GM12878 (cell line): ENCODE measurements around the gene CNPY1. TPM values are rescaled to one million over a fixed set of nuclear protein-coding genes. Genes with fewer than 3 reads are reported as not detected.

Source experiments
- ATAC-seq: fragments of 200-7000 bp; cut with Tn5 transposase; 3 replicates; pipeline ENCODE4 v1.9.1; 2020; ENCODE audit warnings: mild to moderate bottlenecking, moderate library complexity
- BruUV-seq: library from RNA; stranded (reverse); fragments of 400-500 nt; replicated peaks from 2 replicates; lab custom pipeline; 2021; lab: Mats Ljungman, UMichigan
- CTCF ChIA-PET: fragments of 300-600 bp; sonication (Branson Sonifier 250); formaldehyde crosslinking; extraction: SDS; loops from one replicate; lab custom pipeline; 2021; ENCODE audit warnings: inconsistent platforms; lab: Yijun Ruan, JAX
- POLR2A ChIA-PET: fragments of 350-600 bp; formaldehyde crosslinking; extraction: SDS; loops from one replicate; lab custom pipeline; 2021; ENCODE audit warnings: inconsistent platforms; lab: Charles Lee
- RAD21 ChIA-PET: fragments of 300-600 bp; sonication (Branson Sonifier 250); formaldehyde crosslinking; loops from one replicate; lab custom pipeline; 2023; ENCODE audit warnings: antibody characterized with exemption; ENCODE audit not compliant: unreplicated experiment; lab: Charles Lee
- SMC1A ChIA-PET: fragments of 300-600 bp; sonication (Branson Sonifier 250); formaldehyde crosslinking; loops from one replicate; lab custom pipeline; 2023; ENCODE audit not compliant: unreplicated experiment, uncharacterized antibody; lab: Charles Lee
- DNase-seq: peaks from one replicate; pipeline ENCODE4 v3.0.0-alpha.2; 2011; ENCODE audit warnings: low read depth, low spot score
- FAIRE-seq: peaks from 3 replicates; lab custom pipeline; 2011; peaks lifted over from hg19 to GRCh38; lab: Jason Lieb, UNC
- H2AFZ ChIP-seq: 2 replicates; pipeline ENCODE4 v1.6.0; 2011; ENCODE audit warnings: low read depth, low read length, control low read depth; ENCODE audit not compliant: control insufficient read depth
- H3K27ac ChIP-seq: 2 replicates; pipeline ENCODE4 v1.5.1; 2011; ENCODE audit warnings: control low read depth; ENCODE audit not compliant: control insufficient read depth, insufficient read depth
- H3K27me3 ChIP-seq, 2 experiments: replicated peaks in 1 of 2; 2 replicates each; pipeline versions ENCODE4 v1.6.0 to v1.6.1; 2011; ENCODE audit warnings: low read length in 1 of 2; ENCODE audit not compliant: control insufficient read depth in 2 of 2, insufficient read depth in 2 of 2
- H3K36me3 ChIP-seq, 2 experiments: 2 replicates each; pipeline ENCODE4 v1.5.1; 2011; ENCODE audit warnings: low read length in 1 of 2; ENCODE audit not compliant: control insufficient read depth in 2 of 2, insufficient read depth in 2 of 2
- H3K4me1 ChIP-seq: 2 replicates; pipeline ENCODE4 v1.6.1; 2011; ENCODE audit warnings: mild to moderate bottlenecking, low read length, moderate library complexity, mixed read lengths; ENCODE audit not compliant: control insufficient read depth, insufficient read depth
- H3K4me2 ChIP-seq: 2 replicates; pipeline ENCODE4 v1.6.0; 2011; ENCODE audit warnings: control low read depth; ENCODE audit not compliant: control insufficient read depth, insufficient read depth
- H3K4me3 ChIP-seq: fragments of 200-600 bp; sonication (generic); 2 replicates; pipeline ENCODE4 v1.5.1; 2016
- H3K79me2 ChIP-seq: 2 replicates; pipeline ENCODE4 v1.6.0; 2011; ENCODE audit warnings: low read length; ENCODE audit not compliant: control insufficient read depth, insufficient read depth
- H3K9ac ChIP-seq: 2 replicates; pipeline ENCODE4 v1.8.0; 2011; ENCODE audit warnings: low read length, control low read depth, mixed read lengths; ENCODE audit not compliant: control insufficient read depth, insufficient read depth
- H3K9me3 ChIP-seq: replicated peaks from 3 replicates; pipeline ENCODE4 v1.5.1; 2011; ENCODE audit warnings: mild to moderate bottlenecking, low read length; ENCODE audit not compliant: control insufficient read depth, insufficient read depth
- H4K20me1 ChIP-seq: 2 replicates; pipeline ENCODE4 v1.6.0; 2011; ENCODE audit not compliant: control insufficient read depth, insufficient read depth
- NR2C2 ChIP-seq: IDR thresholded peaks from 2 replicates; pipeline ENCODE4 v1.6.1; 2011; ENCODE audit warnings: borderline replicate concordance, low read depth; ENCODE audit not compliant: control insufficient read depth, insufficient read length
- SKIL ChIP-seq: fragments of 450-650 bp; IDR thresholded peaks from 2 replicates; pipeline ENCODE4 v1.6.1; 2017; ENCODE audit warnings: mild to moderate bottlenecking, low read depth, inconsistent platforms; ENCODE audit not compliant: poor library complexity, severe bottlenecking
- SMC3 ChIP-seq: IDR thresholded peaks from 2 replicates; pipeline ENCODE4 v1.6.1; 2011; ENCODE audit warnings: low read length, improper control_type of control experiment, borderline replicate concordance
- STAT3 ChIP-seq: IDR thresholded peaks from 2 replicates; pipeline ENCODE4 v1.6.1; 2011; ENCODE audit warnings: low read depth, low read length, improper control_type of control experiment
- TCF12 ChIP-seq: IDR thresholded peaks from 2 replicates; pipeline ENCODE4 v1.6.1; 2011; ENCODE audit warnings: low read depth, mild to moderate bottlenecking, low read length
- YY1 ChIP-seq: IDR thresholded peaks from 2 replicates; pipeline ENCODE4 v1.6.1; 2011; ENCODE audit warnings: low read depth, mild to moderate bottlenecking, low read length
- ZBED1 ChIP-seq: IDR thresholded peaks from 2 replicates; pipeline ENCODE4 v1.6.1; 2016; ENCODE audit warnings: borderline replicate concordance
- WGBS: methylation state at CpG from one replicate; pipeline ENCODE4 v1.1.6; 2016; ENCODE audit warnings: low lambda C conversion rate; ENCODE audit not compliant: insufficient replicate concordance, insufficient coverage; ENCODE audit errors: missing lambda C conversion rate; 5-methylcytosine and 5-hydroxymethylcytosine counted together
- in situ Hi-C: fragments of 300-500 bp; cut with MboI; formaldehyde crosslinking; loops from 9 replicates; pipeline ENCODE4 v1.14.3; 2018; ENCODE audit warnings: mixed read lengths
- intact Hi-C: fragments of 100-400 bp; cut with micrococcal nuclease; formaldehyde crosslinking; loops from one replicate; pipeline ENCODE4 v1.14.2; 2022; ENCODE audit not compliant: unreplicated experiment
- polyA plus RNA-seq, 11 experiments: library from polyadenylated mRNA; depleted of rRNA in 4 of 11; unstranded in 6 of 11; stranded (reverse) in 5 of 11; fragments of >200 nt; fragmentation: Nextera tagmentation in 4 of 11; fragmentation: Illumina TruSeq in 1 of 11; extraction: Ambion mirVana in 4 of 11; extraction: Trizol in 1 of 11; gene quantifications; 1 replicate in 1 of 11; 2 replicates in 10 of 11; pipeline versions ENCODE4 v1.2.1 to v1.2.3, GENCODE V29; 2011 to 2016; ENCODE audit warnings: inconsistent platforms in 2 of 11, missing spikeins in 2 of 11, low read depth in 1 of 11
- total RNA-seq, 4 experiments: library from RNA; depleted of rRNA in 3 of 4; stranded (reverse); fragments of >200 nt in 3 of 4; fragmentation: Illumina TruSeq in 1 of 4; extraction: Trizol in 1 of 4; gene quantifications; 2 replicates each; pipeline versions ENCODE4 v1.2.1 to v1.2.3, GENCODE V29; 2013 to 2021
- TF ChIP-seq, protein P1 (sequence below): fragments of 450-650 bp; IDR thresholded peaks from 2 replicates; pipeline ENCODE4 v1.6.1; 2017; ENCODE audit warnings: mild to moderate bottlenecking, moderate library complexity

The CNPY1 gene
- total and polyA plus RNA-seq, 10 of the 15 experiments (the other 5 are each of a cell fraction or from before 2014, with no cell fraction given), result not detected

DNA sequence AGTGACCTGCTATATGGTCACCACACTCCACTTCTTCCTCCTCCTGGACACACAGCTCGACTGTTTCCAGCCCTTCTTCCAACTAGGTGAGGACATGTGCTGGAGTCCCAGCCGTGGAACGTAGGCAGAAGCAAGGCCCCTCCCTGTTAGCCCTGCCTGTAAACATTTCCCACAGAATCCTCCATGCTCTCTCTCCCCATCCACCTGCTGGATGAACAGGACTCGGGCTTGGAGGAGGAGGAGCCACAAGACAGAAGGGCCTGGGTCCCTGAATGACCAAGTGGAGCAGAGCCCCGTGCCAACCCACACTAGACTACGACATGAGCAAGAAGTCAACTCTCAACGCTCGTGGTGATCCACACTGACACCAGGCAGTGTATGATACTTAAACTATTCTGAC is 9.9 kb downstream of the CNPY1 start:
- Histone ChIP-seq H3K9ac (no peak overlapping the region), H3K27ac (no peak overlapping the region), H3K4me3 (no peak overlapping the region), H3K4me1 (no peaks in the 10 kb centered on the region), H3K36me3 (no peaks in the 10 kb centered on the region), H3K9me3 (no peaks in the 10 kb centered on the region; the same call in 2 of the 3 replicates), H3K4me2 (no peak overlapping the region), H3K27me3 (peaks cover 14 to 25% of the 10 kb centered on the region in 2 experiments), H3K79me2 (no peaks in the 10 kb centered on the region), H2AFZ (no peak overlapping the region), H4K20me1 (no peaks in the 10 kb centered on the region; the same call in 1 of the 2 replicates)
- in situ Hi-C loops, result no loop called here
- ATAC-seq (no peak), FAIRE-seq (no peak), DNase-seq (no peak)
- BruUV-seq, result no TSS peak
- 27% methylated on average over 8 of the region's 8 CpGs for WGBS
- TF ChIP-seq, protein P1, sequence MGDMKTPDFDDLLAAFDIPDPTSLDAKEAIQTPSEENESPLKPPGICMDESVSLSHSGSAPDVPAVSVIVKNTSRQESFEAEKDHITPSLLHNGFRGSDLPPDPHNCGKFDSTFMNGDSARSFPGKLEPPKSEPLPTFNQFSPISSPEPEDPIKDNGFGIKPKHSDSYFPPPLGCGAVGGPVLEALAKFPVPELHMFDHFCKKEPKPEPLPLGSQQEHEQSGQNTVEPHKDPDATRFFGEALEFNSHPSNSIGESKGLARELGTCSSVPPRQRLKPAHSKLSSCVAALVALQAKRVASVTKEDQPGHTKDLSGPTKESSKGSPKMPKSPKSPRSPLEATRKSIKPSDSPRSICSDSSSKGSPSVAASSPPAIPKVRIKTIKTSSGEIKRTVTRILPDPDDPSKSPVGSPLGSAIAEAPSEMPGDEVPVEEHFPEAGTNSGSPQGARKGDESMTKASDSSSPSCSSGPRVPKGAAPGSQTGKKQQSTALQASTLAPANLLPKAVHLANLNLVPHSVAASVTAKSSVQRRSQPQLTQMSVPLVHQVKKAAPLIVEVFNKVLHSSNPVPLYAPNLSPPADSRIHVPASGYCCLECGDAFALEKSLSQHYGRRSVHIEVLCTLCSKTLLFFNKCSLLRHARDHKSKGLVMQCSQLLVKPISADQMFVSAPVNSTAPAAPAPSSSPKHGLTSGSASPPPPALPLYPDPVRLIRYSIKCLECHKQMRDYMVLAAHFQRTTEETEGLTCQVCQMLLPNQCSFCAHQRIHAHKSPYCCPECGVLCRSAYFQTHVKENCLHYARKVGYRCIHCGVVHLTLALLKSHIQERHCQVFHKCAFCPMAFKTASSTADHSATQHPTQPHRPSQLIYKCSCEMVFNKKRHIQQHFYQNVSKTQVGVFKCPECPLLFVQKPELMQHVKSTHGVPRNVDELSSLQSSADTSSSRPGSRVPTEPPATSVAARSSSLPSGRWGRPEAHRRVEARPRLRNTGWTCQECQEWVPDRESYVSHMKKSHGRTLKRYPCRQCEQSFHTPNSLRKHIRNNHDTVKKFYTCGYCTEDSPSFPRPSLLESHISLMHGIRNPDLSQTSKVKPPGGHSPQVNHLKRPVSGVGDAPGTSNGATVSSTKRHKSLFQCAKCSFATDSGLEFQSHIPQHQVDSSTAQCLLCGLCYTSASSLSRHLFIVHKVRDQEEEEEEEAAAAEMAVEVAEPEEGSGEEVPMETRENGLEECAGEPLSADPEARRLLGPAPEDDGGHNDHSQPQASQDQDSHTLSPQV, result no peak
- no peak for TF ChIP-seq SMC3
- CTCF ChIA-PET, result no interaction called here
- RAD21 ChIA-PET, result no interaction called here
- POLR2A ChIA-PET, result no interaction called here
- SMC1A ChIA-PET, result no interaction called here
- intact Hi-C loops, result no loop called here

DNA sequence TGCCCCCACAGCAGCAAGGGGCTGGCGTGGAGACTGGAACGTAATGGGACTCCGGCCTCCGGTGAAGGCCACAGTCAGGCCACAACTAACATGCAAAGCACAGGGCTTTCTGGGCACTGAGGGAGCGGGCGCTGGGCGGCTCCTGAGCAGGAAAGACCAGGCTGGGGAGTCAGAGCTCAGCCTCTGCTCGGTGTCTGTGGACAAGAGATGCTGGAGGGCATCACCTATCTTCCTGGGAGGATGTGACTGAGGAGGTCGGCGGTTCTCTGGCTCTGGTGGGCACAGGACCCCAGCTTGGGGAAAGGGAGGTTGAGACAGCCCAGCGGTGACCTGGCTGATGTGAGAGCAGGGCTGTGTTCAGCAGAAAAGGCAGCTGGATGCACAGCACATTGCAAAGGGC is 11.7 kb downstream of the CNPY1 start:
- TF ChIP-seq TCF12 (no peak), YY1 (no peak), STAT3 (no peak), NR2C2 (no peak), SKIL (no peak), ZBED1 (no peak)

More for the DNA sequence above, 11.7 kb downstream of the CNPY1 start:
- in situ Hi-C loops, result no loop called here
- BruUV-seq, result no TSS peak
- RAD21 ChIA-PET, result no interaction called here
- intact Hi-C loops, result loop anchor here (5.0 kb wide), 2 partner anchors 152 to 607 kb away; no protein-coding TSS in a partner anchor
- no peak overlapping the region for H3K9ac ChIP-seq
- no peaks in the 10 kb centered on the region; the same call in 1 of the 2 replicates for H4K20me1 ChIP-seq
- no peaks in the 10 kb centered on the region for H3K79me2 ChIP-seq
- no peak overlapping the region for H3K4me2 ChIP-seq
- SMC1A ChIA-PET, result no interaction called here
- no peak for ATAC-seq
- FAIRE-seq, result no peak
- 35% methylated on average over 11 of the region's 11 CpGs for WGBS
- H3K4me1 ChIP-seq, result no peaks in the 10 kb centered on the region
- H2AFZ ChIP-seq, result no peak overlapping the region
- H3K27me3 ChIP-seq, result peaks cover 14 to 25% of the 10 kb centered on the region in 2 experiments
- POLR2A ChIA-PET, result no interaction called here
- no peaks in the 10 kb centered on the region for H3K36me3 ChIP-seq
- H3K27ac ChIP-seq, result no peak overlapping the region
- no peak for DNase-seq
- CTCF ChIA-PET, result no interaction called here
- H3K9me3 ChIP-seq, result no peaks in the 10 kb centered on the region; the same call in 2 of the 3 replicates
- H3K4me3 ChIP-seq, result no peak overlapping the region
